MM.1S (cell line): ENCODE measurements around the gene MMP23B.

Experiments
- DNase-seq: peaks from one replicate; pipeline ENCODE4 v3.0.0-alpha.2; 2015
- H2AFZ ChIP-seq: fragments of 300-600 bp; sonication (generic); 2 replicates; pipeline ENCODE4 v1.6.0; 2016; ENCODE audit warnings: antibody characterized with exemption, low read length
- H3F3A ChIP-seq: fragments of 300-600 bp; sonication (generic); 2 replicates; pipeline ENCODE4 v1.6.1; 2016; ENCODE audit warnings: mild to moderate bottlenecking, antibody characterized with exemption, low read length, moderate library complexity, mixed read lengths; ENCODE audit not compliant: insufficient read depth
- H3K27ac ChIP-seq: fragments of 300-600 bp; sonication (generic); 2 replicates; pipeline ENCODE4 v1.5.1; 2016; ENCODE audit warnings: mild to moderate bottlenecking, low read length
- H3K27me3 ChIP-seq: fragments of 300-600 bp; sonication (generic); replicated peaks from 2 replicates; pipeline ENCODE4 v1.6.0; 2016; ENCODE audit warnings: low read length; ENCODE audit not compliant: insufficient read depth
- H3K36me3 ChIP-seq: fragments of 300-600 bp; sonication (generic); replicated peaks from 2 replicates; pipeline ENCODE4 v1.6.1; 2016; ENCODE audit warnings: mild to moderate bottlenecking, low read length, mixed read lengths; ENCODE audit not compliant: insufficient read depth
- H3K4me1 ChIP-seq: fragments of 300-600 bp; sonication (generic); 2 replicates; pipeline ENCODE4 v1.6.1; 2016; ENCODE audit warnings: low read length, mixed read lengths
- H3K4me2 ChIP-seq: fragments of 300-600 bp; sonication (generic); 2 replicates; pipeline ENCODE4 v1.6.0; 2016; ENCODE audit warnings: low read depth, low read length
- H3K4me3 ChIP-seq: fragments of 300-600 bp; sonication (generic); 2 replicates; pipeline ENCODE4 v1.5.1; 2016; ENCODE audit warnings: low read length, mixed read lengths
- H3K79me2 ChIP-seq: fragments of 300-600 bp; sonication (generic); 2 replicates; pipeline ENCODE4 v1.6.1; 2016; ENCODE audit warnings: mixed run types, low read length, mixed read lengths
- H3K9ac ChIP-seq: fragments of 300-600 bp; sonication (generic); 2 replicates; pipeline ENCODE4 v1.6.1; 2016; ENCODE audit warnings: low read length, mixed read lengths
- H3K9me2 ChIP-seq: fragments of 300-600 bp; sonication (generic); replicated peaks from 2 replicates; pipeline ENCODE4 v1.6.1; 2016; ENCODE audit warnings: mild to moderate bottlenecking, low read length, mixed read lengths; ENCODE audit not compliant: insufficient read depth
- H3K9me3 ChIP-seq: fragments of 300-600 bp; sonication (generic); replicated peaks from 2 replicates; pipeline ENCODE4 v1.6.1; 2016; ENCODE audit warnings: mild to moderate bottlenecking, low read length, mixed read lengths; ENCODE audit not compliant: insufficient read depth
- H4K20me1 ChIP-seq: fragments of 300-600 bp; sonication (generic); 2 replicates; pipeline ENCODE4 v1.6.1; 2016; ENCODE audit warnings: mild to moderate bottlenecking, low read length, moderate library complexity, mixed read lengths; ENCODE audit not compliant: insufficient read depth
- EZH2 ChIP-seq: fragments of 300-600 bp; sonication (generic); optimal IDR thresholded peaks from 2 replicates; pipeline ENCODE3; 2017; ENCODE audit warnings: low read depth, mild to moderate bottlenecking, antibody characterized with exemption, low read length, mixed read lengths
- EZH2phosphoT487 ChIP-seq: fragments of 300-600 bp; sonication (generic); IDR thresholded peaks from 2 replicates; pipeline ENCODE4 v1.6.1; 2018; ENCODE audit warnings: antibody characterized with exemption, low read length
- TF ChIP-seq, protein P1 (sequence below): fragments of 300-600 bp; sonication (generic); IDR thresholded peaks from 2 replicates; pipeline ENCODE4 v1.5.1; 2016; ENCODE audit warnings: antibody characterized with exemption, low read length, mixed read lengths

Gene MMP23B

DNA sequence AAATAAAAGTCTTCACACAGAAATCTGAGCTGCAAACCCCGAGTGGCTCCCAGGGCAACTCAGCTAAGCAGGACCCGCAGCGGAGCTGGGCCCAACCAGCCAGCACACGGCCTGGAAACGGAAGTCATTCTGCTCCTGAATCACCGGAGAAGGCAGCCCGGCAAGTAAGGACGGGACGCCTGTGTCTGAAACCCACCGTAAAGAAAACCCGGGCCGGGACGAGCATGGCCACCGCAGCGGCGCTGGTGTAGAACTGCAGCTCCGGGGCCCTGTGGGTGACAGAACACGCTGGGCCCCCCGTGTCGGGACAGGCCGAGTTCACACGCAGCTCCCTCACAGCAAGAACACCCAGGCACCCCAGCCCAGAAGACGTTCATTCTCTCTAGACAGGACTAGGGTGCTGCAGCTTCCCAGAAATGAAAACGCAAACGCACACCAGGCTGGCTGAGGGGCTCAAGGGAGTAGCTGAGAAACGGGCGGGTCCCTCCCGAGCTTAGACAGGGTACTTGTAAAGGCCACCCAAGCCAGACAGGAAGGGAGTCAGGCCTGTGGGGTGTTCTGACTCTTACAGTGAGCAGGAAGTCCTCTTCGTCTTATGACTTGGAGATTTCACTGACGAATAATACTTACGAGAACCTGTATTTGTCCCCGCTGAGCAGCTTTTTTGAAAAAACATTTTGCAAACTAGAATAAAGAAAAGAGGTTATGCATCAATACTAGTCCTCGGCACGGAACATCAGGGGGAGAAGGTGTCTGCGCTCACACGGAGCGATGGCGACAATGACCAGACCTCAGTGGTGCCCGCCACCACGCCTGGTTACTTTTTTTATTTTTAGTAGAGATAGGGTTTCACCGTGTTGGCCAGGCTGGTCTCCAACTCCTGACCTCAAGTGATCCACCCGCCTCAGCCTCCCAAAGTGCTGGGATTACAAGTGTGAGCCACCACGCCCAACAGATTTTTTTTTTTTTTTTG is 37.8 kb downstream of the MMP23B start:
- Histone ChIP-seq H3K9ac (no peak overlapping the region), H3K36me3 (no peaks in the 10 kb centered on the region), H3K4me2 (no peak overlapping the region), H3K79me2 (0 out of 2 replicates have a peak, but pooled peaks cover 5% of the 10 kb centered on the region), H3K27ac (no peak overlapping the region), H3K9me2 (no peaks in the 10 kb centered on the region), H4K20me1 (no peaks in the 10 kb centered on the region), H2AFZ (no peak overlapping the region), H3K27me3 (no peaks in the 10 kb centered on the region), H3K9me3 (no peaks in the 10 kb centered on the region), H3K4me3 (no peak overlapping the region), H3K4me1 (no peaks in the 10 kb centered on the region), H3F3A (no peaks in the 10 kb centered on the region)
- DNase-seq, result no peak
- TF ChIP-seq, protein P1, sequence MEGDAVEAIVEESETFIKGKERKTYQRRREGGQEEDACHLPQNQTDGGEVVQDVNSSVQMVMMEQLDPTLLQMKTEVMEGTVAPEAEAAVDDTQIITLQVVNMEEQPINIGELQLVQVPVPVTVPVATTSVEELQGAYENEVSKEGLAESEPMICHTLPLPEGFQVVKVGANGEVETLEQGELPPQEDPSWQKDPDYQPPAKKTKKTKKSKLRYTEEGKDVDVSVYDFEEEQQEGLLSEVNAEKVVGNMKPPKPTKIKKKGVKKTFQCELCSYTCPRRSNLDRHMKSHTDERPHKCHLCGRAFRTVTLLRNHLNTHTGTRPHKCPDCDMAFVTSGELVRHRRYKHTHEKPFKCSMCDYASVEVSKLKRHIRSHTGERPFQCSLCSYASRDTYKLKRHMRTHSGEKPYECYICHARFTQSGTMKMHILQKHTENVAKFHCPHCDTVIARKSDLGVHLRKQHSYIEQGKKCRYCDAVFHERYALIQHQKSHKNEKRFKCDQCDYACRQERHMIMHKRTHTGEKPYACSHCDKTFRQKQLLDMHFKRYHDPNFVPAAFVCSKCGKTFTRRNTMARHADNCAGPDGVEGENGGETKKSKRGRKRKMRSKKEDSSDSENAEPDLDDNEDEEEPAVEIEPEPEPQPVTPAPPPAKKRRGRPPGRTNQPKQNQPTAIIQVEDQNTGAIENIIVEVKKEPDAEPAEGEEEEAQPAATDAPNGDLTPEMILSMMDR, result no peak
- no peak for TF ChIP-seq EZH2phosphoT487
- no peak for TF ChIP-seq EZH2

DNA sequence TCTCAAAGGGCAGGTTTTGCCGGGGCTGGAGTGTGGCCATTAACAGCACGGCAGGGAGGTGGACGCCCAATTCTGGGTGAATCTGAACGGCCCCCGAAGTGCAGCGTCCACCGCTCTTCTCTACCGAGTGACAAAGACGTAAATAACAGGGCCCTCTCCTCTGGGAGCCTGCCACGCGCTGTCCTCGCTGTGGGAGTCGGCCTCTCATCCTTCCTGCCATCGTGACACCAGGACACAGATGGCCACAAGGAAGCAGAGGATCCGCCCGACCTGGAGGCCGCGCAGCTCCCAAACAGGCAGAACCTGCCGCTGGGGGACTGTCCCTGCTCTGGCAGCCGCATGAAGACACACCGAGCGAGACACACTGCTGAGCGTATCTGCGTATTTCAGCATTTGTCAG is 38.9 kb downstream of the MMP23B start:
- DNase-seq, result no peak
- no peaks in the 10 kb centered on the region for H3K36me3 ChIP-seq
- H3K4me1 ChIP-seq, result no peaks in the 10 kb centered on the region
- 0 out of 2 replicates have a peak, but pooled peaks cover 5% of the 10 kb centered on the region for H3K79me2 ChIP-seq
- no peak for TF ChIP-seq EZH2
- no peak for TF ChIP-seq EZH2phosphoT487
- TF ChIP-seq, protein P1, result no peak
- no peaks in the 10 kb centered on the region for H3K9me2 ChIP-seq
- no peak overlapping the region for H3K4me3 ChIP-seq
- H4K20me1 ChIP-seq, result no peaks in the 10 kb centered on the region
- H3K9me3 ChIP-seq, result no peaks in the 10 kb centered on the region
- H2AFZ ChIP-seq, result no peak overlapping the region
- no peak overlapping the region for H3K27ac ChIP-seq
- no peak overlapping the region for H3K9ac ChIP-seq
- H3K4me2 ChIP-seq, result no peak overlapping the region
- no peaks in the 10 kb centered on the region for H3K27me3 ChIP-seq
- H3F3A ChIP-seq, result no peaks in the 10 kb centered on the region

DNA sequence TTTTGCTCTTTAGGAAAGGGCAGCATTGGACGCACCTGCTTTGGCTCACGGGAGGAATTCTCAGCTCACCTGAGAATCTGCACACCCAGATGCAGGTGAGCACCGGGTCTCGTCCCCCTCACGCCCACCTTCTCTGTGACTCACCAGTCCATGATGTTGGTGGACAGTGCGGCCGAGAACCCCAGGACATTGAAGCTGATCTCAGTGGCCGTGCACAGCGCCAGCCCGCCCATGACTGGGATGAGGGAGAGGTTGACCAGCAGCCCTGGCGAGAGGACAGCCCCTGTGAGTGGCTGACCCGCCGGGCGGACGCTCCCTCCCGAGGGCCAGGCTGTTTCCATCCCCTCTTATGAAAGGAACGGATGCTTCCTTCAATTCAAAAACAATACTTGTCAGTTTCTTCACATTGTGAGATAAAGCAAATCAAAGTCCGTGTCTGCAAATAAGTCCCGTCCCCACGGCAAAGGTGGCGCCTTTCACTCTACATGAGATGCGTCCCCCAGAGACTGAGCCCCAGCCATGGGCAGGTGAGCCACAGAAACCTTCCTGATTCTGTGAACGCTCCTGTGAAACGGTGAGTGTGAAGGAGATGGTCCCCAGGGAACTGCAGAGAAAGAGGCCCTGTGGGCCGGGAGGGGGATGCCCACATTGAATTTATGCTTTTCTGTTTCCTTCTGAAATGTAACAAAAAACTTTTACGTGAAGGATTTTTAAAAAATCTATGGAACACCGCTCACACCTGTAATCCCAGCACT is 39.6 kb downstream of the MMP23B start:
- H3K4me2 ChIP-seq, result no peak overlapping the region
- no peaks in the 10 kb centered on the region for H3K4me1 ChIP-seq
- H3K9me3 ChIP-seq, result no peaks in the 10 kb centered on the region
- TF ChIP-seq EZH2phosphoT487, result no peak
- TF ChIP-seq EZH2, result no peak
- TF ChIP-seq, protein P1, result no peak
- H3K36me3 ChIP-seq, result no peaks in the 10 kb centered on the region
- no peak overlapping the region for H2AFZ ChIP-seq
- no peak overlapping the region for H3K9ac ChIP-seq
- no peaks in the 10 kb centered on the region for H3K27me3 ChIP-seq
- H3K9me2 ChIP-seq, result no peaks in the 10 kb centered on the region
- no peak for DNase-seq
- H3K27ac ChIP-seq, result no peak overlapping the region
- H3F3A ChIP-seq, result no peaks in the 10 kb centered on the region
- H3K79me2 ChIP-seq, result 0 out of 2 replicates have a peak, but pooled peaks cover 5% of the 10 kb centered on the region
- H4K20me1 ChIP-seq, result no peaks in the 10 kb centered on the region
- H3K4me3 ChIP-seq, result no peak overlapping the region
